CD4-positive, alpha-beta T cell (primary cell): ENCODE results near the gene DDX3X. TPM values are rescaled to one million over a fixed set of nuclear protein-coding genes. Genes with fewer than 3 reads are reported as not detected.

Experiments used
- ATAC-seq: fragments of 200-7000 bp; cut with Tn5 transposase; one replicate; pipeline ENCODE4 v1.10.0; 2022; ENCODE audit warnings: mild to moderate bottlenecking; ENCODE audit not compliant: poor library complexity
- CTCF ChIA-PET: fragments of 350-600 bp; sonication (Branson Sonifier 250); formaldehyde crosslinking; loops from one replicate; lab custom pipeline; 2021; ENCODE audit warnings: antibody characterized with exemption, inconsistent platforms; lab: Charles Lee
- POLR2A ChIA-PET: fragments of 350-600 bp; sonication (Branson Sonifier 250); formaldehyde crosslinking; loops from one replicate; lab custom pipeline; 2021; ENCODE audit warnings: antibody characterized with exemption, inconsistent platforms; lab: Charles Lee
- DNase-seq, 14 experiments: peaks; one replicate each; pipeline ENCODE4 v3.0.0-alpha.2; 2013 to 2020; ENCODE audit warnings: mixed read lengths in 2 of 14
- H3K27ac ChIP-seq, 2 donors: one replicate each; pipeline versions ENCODE4 v1.5.1 to v1.7.0; 2013; ENCODE audit warnings: low read length in 2 of 2, low read depth in 1 of 2, mild to moderate bottlenecking in 1 of 2
- H3K27me3 ChIP-seq, 2 experiments: 1 replicate in 1 of 2; 2 replicates in 1 of 2; pipeline versions ENCODE4 v1.6.1 to v1.7.0; 2013; ENCODE audit warnings: low read length in 2 of 2, control low read depth in 1 of 2, mild to moderate bottlenecking in 1 of 2, moderate library complexity in 1 of 2; ENCODE audit not compliant: insufficient read depth in 2 of 2, control insufficient read depth in 1 of 2
- H3K36me3 ChIP-seq: one replicate; pipeline ENCODE4 v1.6.1; 2013; ENCODE audit warnings: low read length, control low read depth; ENCODE audit not compliant: insufficient read depth
- H3K4me1 ChIP-seq: one replicate; pipeline ENCODE4 v1.6.1; 2013; ENCODE audit warnings: low read length, control low read depth; ENCODE audit not compliant: insufficient read depth
- H3K4me3 ChIP-seq: one replicate; pipeline ENCODE4 v1.5.1; 2013; ENCODE audit warnings: mild to moderate bottlenecking, low read length, moderate library complexity
- H3K9me3 ChIP-seq, 2 experiments: 1 replicate in 1 of 2; 2 replicates in 1 of 2; pipeline versions ENCODE4 v1.6.1 to v1.7.0; 2013; ENCODE audit warnings: low read length in 2 of 2, mild to moderate bottlenecking in 2 of 2, control low read depth in 1 of 2, moderate library complexity in 1 of 2; ENCODE audit not compliant: control insufficient read depth in 1 of 2, insufficient read depth in 1 of 2
- H3K27ac Mint-ChIP-seq: one replicate; pipeline ENCODE4 v1.8.0; 2020; ENCODE audit warnings: mixed read lengths
- H3K27me3 Mint-ChIP-seq: one replicate; pipeline ENCODE4 v1.8.0; 2021; ENCODE audit warnings: mixed read lengths
- H3K36me3 Mint-ChIP-seq: one replicate; pipeline ENCODE4 v1.8.0; 2021; ENCODE audit warnings: low read depth, mixed read lengths
- H3K4me1 Mint-ChIP-seq: one replicate; pipeline ENCODE4 v1.8.0; 2021; ENCODE audit warnings: low read depth, mixed read lengths
- H3K4me3 Mint-ChIP-seq: one replicate; pipeline ENCODE4 v1.8.0; 2020; ENCODE audit warnings: mild to moderate bottlenecking, mixed read lengths
- H3K9me3 Mint-ChIP-seq: one replicate; pipeline ENCODE4 v1.8.0; 2020; ENCODE audit warnings: mixed read lengths
- CTCF ChIP-seq: fragments of 200-600 bp; IDR thresholded peaks from one replicate; pipeline ENCODE4 v1.8.0; 2022; ENCODE audit warnings: antibody characterized with exemption, mild to moderate bottlenecking
- intact Hi-C, 2 experiments: fragments of 100-400 bp; cut with DNase I in 1 of 2; cut with micrococcal nuclease in 1 of 2; formaldehyde crosslinking; loops; one replicate each; pipeline versions ENCODE4 v1.15.1 to v1.9.0; 2023 to 2025; cut with DNase I, micrococcal nuclease
- total RNA-seq, 174 experiments: library from RNA in 2 of 174; stranded (reverse) in 2 of 174; gene quantifications; one replicate each; pipeline ENCODE4 v1.2.3 and lab custom pipeline; 2021 to 2026

The DDX3X gene
- total RNA-seq, 2 experiments from 2014 or later: 610 to 653 TPM

- POLR2A ChIA-PET: interaction anchor here (0.7 to 2.1 kb wide), 4 partner anchors 10 to 587 kb away, joined by 3 to 10 read pairs (median 3); no protein-coding TSS in a partner anchor
- DNase-seq: no peak
- H3K27ac Mint-ChIP-seq: peak overlapping the region; percentile 99
- Histone ChIP-seq H3K4me1 (peaks cover 23% of the 10 kb centered on the region), H3K27me3 (no peaks in the 10 kb centered on the region), H3K36me3 (peaks cover 41% of the 10 kb centered on the region), H3K9me3 (no peaks in the 10 kb centered on the region), H3K27ac (no peak overlapping the region), H3K4me3 (peak overlapping the region; percentile 100)
- peaks cover 56% of the 10 kb centered on the region for H3K4me1 Mint-ChIP-seq
- ATAC-seq: no peak
- H3K36me3 Mint-ChIP-seq: peaks cover 88% of the 10 kb centered on the region
- H3K4me3 Mint-ChIP-seq: peak overlapping the region; percentile 99
- CTCF ChIA-PET: interaction anchor here (1.0 kb wide), 1 partner anchor 105 kb away, joined by 5 read pairs; no protein-coding TSS in a partner anchor
- peaks cover 4% of the 10 kb centered on the region for H3K27me3 Mint-ChIP-seq
- no peaks in the 10 kb centered on the region for H3K9me3 Mint-ChIP-seq
- no peak for TF ChIP-seq CTCF
- intact Hi-C loops: loop anchor here (2.0 to 10.0 kb wide), 2 partner anchors 14 to 588 kb away; partner anchors contain the start of gene CASK (in 1 of the 2)
These were observed 3.2 kb downstream of the DDX3X start for GRCh38 chrX:41337140-41337539.

DNA sequence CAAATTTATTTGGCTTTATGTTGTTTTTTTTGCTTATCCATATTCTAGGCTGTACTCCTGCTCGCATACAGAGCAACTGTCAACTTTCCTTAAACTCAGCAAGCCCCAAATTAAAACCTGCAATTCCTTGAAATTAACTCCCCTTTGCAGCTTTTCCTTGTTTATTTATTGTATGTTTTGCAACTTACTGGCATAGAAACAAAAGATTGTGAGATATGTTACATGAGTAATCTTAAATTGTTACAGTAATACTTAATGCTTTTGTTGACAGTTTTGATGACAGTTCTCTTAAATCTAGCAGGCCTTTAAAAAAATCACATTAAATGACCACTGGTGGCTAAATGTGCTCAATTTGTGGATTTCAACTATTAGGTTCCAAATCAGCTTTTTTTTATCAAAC, 4.5 kb downstream of the DDX3X start:
- Histone ChIP-seq H3K4me3 (peak overlapping the region; percentile 7), H3K27ac (no peak overlapping the region), H3K4me1 (peaks cover 19% of the 10 kb centered on the region), H3K36me3 (peaks cover 54% of the 10 kb centered on the region), H3K27me3 (no peaks in the 10 kb centered on the region), H3K9me3 (no peaks in the 10 kb centered on the region)
- Mint-ChIP-seq H3K4me3 (peak overlapping the region; percentile 99), H3K27me3 (peaks cover 4% of the 10 kb centered on the region), H3K9me3 (no peaks in the 10 kb centered on the region), H3K36me3 (peaks cover 96% of the 10 kb centered on the region), H3K27ac (peak overlapping the region; percentile 99), H3K4me1 (peaks cover 62% of the 10 kb centered on the region)
- no peak for ATAC-seq
- intact Hi-C loops: loop anchor here in 1 of 2 experiments (10.0 kb wide), 1 partner anchor 586 kb away; the partner anchor contains the start of gene CASK
- CTCF ChIA-PET: no interaction called here
- POLR2A ChIA-PET: interaction anchor here (0.8 to 1.4 kb wide), 2 partner anchors 8 to 62 kb away, joined by 4 read pairs; no protein-coding TSS in a partner anchor
- no peak for DNase-seq
- TF ChIP-seq CTCF: no peak

DNA sequence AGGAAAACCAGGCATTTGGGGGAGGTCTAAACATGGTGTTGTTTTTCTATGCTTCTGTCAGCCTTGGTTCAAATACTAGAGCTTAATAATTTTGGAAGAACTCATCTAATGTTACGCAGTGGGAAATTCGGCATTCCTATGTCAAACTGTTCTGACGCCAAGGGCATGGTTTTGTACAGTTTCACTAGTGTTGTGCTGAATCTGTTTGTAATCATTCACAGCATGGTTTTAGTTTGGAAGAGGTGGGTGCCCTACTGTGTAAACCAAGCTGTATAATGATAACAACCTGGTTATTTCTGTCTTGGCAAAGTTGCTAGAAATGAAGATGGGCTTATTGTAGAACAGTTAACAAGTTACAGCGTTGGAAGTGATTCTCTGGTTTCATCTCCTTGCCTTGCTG, 5.2 kb downstream of the DDX3X start:
- H3K4me3 Mint-ChIP-seq: peak overlapping the region; percentile 99
- H3K9me3 Mint-ChIP-seq: no peaks in the 10 kb centered on the region
- ATAC-seq: no peak
- Histone ChIP-seq H3K9me3 (no peaks in the 10 kb centered on the region), H3K27me3 (no peaks in the 10 kb centered on the region), H3K4me3 (peak overlapping the region; percentile 19), H3K36me3 (peaks cover 61% of the 10 kb centered on the region), H3K4me1 (peaks cover 16% of the 10 kb centered on the region), H3K27ac (no peak overlapping the region)
- DNase-seq: no peak
- CTCF ChIA-PET: no interaction called here
- POLR2A ChIA-PET: interaction anchor here (0.8 to 1.4 kb wide), 2 partner anchors 9 to 62 kb away, joined by 4 read pairs; no protein-coding TSS in a partner anchor
- TF ChIP-seq CTCF: no peak
- H3K36me3 Mint-ChIP-seq: peaks cover 95% of the 10 kb centered on the region
- H3K4me1 Mint-ChIP-seq: peaks cover 68% of the 10 kb centered on the region
- H3K27me3 Mint-ChIP-seq: peaks cover under 1% of the 10 kb centered on the region
- intact Hi-C loops: loop anchor here in 1 of 2 experiments (10.0 kb wide), 1 partner anchor 586 kb away; the partner anchor contains the start of gene CASK
- H3K27ac Mint-ChIP-seq: peak overlapping the region; percentile 37
